Left hindlimb (tissue), 1 donor: ENCODE measurements around the gene PRCP.
A peak's percentile ranks its signal among the peaks of the same experiment; 100 is the strongest.
"Not testable (repeated sequence)": the region's sequence is repeated elsewhere in the genome, so short reads cannot be mapped to it uniquely, and the experiment has no call there.

Experiments used
- DNase-seq: peaks from one replicate; pipeline ENCODE4 v3.0.0-alpha.2; 2018

PRCP gene

DNA sequence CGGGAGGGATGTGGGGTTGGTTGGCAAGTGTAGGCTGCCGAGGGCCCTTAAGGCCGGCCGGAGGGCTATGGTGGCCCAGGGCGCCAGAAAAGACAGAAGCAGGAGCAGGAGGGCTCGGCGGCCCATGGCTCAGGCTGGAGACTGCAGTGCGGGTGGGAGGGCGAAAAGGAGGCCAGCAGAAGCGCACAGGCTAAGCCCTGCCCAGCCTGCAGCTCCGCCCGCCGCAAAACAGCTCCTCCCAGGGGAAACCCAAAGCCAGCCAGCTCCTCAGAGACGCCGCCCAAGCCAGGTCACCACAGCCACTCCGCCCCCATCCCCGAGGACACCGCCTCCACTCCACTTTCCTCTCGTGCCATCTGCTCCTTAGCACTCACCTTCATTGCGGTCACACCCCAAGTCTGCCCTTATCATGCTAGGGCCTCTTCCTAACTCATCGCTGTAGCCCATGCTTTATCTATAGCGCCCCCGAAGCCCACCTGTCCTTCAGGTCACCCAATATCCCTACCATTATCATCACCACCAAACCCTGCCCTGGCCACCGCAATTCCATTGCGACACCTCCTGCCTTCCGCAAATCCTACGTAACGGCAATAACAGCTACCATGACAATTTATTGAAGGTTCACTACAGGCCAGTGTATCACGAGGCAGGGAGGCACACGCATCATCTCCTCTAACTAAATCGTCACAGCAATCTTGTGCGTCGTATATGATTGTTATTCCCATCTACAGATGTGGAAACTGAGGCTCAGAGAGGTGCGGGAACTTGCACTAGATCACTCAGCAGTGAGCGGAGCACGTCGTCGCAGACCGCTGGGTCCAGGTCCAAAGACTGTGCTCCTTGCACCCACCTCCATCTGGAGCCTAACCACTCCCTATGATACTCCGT lies at the start of gene PRCP:
TSS of gene PRCP (minus strand) at position 154 of the 888 bp plus-strand sequence. CDS start at position 126, 28 bp downstream.
- DNase-seq: peak; percentile 92

DNA sequence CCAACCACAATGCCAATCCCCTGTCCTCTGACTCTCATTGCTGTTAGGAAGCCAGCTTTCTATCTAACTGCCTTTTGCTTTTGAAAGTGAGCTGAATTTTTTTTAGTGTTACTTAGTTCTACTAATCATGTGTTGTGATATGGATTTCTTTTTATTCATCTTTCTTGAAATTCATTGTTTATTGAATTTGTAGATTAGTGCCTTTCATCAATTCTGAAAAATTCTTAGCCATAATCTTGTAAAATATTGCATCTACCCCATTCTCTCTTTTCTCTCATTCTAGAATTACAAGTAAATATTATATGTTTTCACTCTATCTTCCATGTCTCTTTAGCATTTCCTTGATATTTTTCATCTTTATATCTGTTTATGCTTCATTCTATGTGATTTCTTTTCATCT lies 49.1 kb upstream of the PRCP start:
- no peak for DNase-seq

DNA sequence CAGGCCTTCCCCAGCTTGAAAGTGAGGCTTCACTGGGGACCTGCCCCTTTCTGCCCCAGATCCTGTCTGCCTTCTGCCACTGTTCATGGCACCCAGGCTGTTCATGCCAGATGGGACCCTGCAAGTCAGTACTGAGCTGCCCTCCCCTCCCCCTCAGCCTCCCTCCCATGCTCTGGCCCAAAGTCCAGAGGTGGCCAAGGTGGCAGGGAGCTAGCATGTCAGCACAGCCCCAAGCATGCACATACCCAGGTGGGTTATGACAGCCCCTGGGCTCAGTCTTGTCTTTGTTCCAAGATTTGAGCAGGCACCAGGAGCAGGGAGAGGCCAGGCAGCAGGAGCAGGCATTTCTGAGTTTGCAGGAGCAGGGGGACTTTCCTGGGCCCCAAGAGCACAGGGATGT lies 45.5 kb upstream of the PRCP start:
- no peak for DNase-seq

DNA sequence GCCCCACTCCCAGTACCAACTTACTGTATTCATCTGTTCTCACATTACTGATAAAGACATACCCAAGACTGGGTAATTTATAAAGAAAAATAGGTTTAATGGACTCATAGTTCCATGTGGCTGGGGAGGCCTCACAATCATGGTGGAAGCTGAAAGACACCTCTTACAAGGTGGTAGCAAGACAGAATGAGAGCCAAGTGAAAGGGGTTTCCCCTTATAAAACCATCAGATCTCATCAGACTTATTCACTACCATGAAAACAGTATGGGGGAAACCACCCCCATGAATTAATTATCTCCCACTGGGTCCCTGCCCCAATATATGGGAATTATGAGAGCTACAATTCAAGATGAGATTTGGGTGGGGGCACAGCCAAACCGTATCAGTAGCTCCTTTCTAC lies 44.8 kb upstream of the PRCP start:
- not testable (repeated sequence) for DNase-seq

DNA sequence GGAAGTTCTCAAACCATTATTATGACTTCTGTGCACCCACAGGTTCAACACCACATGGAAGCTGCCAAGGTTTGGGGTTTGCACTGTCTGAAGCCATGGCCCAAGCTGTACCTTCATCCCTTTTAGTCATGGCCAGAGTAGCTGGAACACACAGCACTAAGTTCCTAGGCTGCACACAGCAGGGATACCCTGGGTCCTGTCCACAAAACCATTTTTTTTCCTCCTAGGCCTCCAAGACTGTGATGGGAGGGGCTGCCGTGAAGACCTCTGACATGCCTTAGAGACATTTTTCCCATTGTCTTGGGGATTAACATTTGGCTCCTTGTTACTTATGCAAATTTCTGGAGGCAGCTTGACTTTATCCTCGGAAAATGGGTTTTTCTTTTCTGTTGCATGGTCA lies 44.0 kb upstream of the PRCP start:
- no peak for DNase-seq

DNA sequence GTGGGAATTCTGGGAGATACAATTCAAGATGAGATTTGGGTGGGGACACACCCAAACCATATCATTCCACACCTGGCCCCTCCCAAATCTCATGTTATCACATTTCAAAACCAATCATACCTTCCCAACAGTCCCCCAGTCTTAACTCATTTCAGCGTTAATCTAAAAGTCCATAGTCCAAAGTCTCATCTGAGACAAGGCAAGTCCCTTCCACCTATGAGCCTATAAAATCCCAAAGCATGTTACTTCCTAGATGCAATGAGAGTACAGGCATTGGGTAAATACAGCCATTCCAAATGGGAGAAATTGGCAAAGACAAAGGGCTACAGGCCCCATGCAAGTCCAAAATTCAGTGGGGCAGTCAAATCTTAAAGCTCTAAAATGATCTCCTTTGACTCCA lies 43.2 kb upstream of the PRCP start:
- DNase-seq: not testable (repeated sequence)

DNA sequence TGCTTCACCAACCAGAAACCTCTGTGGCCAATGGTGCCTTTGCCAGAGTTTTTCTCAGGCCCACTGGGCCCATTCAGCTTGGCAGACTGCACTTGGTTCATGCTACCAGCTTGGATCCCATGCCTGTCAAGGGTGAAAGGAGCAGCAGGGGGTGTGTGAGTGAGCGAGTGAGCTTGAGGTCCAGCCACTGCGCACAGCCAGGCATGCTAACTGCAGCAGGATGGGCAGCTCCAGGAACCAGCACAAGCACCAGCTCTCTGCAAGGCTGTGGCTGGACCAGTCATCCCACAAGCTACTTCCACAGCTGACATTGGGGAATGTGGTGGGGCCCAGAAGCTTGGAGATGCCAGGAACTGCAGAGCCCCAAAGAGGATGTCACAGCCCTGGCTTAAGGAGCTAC lies 42.1 kb upstream of the PRCP start:
- DNase-seq: no peak

DNA sequence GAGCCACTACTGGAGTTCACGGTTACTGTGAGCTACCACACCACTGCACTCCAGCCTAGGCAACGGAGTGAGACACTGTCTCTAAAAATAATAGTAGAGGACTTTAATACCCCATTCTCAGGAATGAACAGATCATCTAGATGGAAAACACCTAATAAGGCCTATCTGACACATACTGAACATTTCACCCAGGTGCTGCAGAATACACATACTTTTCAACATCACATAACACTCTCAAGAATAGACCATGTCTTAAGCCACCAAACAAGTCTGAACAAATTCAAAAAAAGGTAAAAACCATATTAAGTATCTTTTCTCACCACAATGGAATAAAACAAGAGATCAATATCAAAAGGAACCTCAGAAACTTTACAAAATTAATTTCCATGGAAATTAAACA lies 39.2 kb upstream of the PRCP start:
- DNase-seq: no peak

DNA sequence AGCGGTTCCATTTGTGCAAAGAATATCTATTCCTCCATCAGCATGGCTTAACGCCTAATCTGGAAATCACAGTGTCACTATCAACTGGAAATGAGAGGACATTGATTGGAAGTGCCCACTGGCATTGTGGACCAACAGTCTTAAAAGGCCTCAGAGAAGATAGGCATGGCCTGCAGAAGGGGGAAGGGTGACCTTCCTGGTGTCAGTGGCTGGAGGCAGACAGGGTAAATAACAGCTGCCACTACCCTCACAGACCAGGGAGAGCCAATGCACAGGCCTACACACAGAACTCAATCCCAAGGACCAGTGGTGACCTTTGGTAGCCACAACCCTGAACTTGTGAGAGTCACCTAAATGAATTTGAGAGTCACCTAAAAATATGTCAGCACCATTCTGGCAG lies 37.3 kb upstream of the PRCP start:
- DNase-seq: no peak

DNA sequence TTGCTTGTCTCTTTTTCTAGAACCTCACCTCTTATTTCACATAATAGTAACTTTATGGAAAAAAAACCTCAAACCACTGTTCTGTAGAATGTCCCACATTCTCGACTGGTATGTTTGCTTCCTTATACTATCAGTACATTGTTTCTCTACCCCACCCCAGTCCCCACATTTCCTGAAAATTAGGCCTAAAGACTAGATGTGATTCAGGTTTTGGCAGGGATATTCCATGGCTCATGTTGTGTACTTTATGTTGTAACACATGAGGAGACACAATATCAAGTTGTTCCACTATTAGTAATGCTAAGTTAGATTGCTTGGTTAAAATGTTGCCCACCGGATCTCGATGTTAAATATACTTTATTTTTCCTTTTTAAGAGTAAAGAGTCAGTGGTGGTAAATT lies 36.0 kb upstream of the PRCP start:
- DNase-seq: no peak

DNA sequence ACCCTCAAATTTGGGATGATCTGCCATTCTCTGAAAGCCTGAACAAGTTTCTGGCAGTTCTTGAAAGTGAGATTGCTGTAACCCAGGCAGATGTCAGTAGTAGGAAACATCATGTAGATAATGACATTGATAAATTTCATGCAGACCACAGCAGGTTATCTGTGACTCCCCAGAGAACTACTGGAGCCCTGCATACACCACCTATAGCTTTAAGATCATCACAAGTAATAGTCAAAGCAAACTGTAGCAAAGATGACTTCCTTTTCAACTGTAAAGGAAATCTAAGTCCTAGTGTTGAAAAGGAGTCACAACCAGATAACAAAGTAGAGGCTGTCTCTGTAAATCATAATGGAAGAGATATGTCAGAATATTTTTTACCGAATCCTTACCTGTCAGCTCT lies 32.3 kb upstream of the PRCP start:
- DNase-seq: no peak

DNA sequence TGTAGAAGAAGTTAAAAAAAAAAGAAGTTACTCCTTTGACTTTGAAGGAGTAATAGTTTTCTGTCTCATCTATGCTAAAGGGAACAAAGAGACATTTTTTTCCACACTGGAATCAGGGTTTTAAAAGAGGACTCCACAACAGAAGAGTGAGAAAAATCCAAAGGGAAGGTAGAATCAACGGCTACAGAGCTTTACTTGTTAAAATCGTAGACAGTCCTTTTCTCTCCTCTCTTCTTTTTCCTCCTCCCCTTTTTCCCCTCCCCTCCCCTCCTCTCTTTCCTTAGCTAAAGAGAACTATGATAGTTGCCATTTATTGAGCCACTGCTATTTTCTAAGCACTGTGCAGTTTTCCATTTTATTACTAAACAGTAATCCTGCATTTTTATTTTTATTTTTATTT lies 30.5 kb upstream of the PRCP start:
- no peak for DNase-seq

DNA sequence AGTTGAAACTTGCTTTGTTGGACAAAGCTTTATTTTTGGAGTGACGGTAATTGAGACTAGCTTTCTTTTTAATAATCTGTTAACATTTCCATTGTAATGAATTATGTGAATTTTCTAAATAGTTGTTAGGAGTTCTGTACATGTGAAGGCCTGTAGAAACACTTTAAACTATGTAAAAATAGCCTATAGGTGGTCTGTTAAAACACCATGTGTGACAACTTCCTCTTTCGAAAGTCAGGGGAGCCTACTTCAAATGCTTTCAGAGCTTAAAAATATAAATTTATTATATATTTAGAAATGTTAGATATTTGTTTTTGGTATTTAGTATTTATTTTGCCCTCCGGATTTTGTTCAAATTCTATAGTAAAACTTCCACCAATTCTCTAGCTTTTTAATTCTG lies 30.0 kb upstream of the PRCP start:
- DNase-seq: no peak

DNA sequence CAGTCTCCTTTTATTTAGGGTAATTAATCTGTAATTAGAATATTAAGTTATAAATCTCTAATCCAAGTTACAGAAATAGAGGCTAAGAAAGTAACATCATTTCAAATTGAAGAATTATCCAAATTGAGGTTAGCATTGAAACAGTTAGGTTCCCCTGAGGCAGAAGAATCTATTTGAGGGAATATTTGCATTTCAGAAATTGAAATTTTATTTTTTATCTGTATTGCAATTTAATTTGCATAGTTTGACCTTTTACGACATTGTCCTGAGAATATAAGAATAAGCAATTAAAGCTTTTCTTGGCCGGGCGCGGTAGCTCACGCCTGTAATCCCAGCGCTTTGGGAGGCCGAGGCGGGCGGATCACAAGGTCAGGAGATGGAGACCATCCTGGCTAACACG lies 28.9 kb upstream of the PRCP start:
- DNase-seq: no peak

DNA sequence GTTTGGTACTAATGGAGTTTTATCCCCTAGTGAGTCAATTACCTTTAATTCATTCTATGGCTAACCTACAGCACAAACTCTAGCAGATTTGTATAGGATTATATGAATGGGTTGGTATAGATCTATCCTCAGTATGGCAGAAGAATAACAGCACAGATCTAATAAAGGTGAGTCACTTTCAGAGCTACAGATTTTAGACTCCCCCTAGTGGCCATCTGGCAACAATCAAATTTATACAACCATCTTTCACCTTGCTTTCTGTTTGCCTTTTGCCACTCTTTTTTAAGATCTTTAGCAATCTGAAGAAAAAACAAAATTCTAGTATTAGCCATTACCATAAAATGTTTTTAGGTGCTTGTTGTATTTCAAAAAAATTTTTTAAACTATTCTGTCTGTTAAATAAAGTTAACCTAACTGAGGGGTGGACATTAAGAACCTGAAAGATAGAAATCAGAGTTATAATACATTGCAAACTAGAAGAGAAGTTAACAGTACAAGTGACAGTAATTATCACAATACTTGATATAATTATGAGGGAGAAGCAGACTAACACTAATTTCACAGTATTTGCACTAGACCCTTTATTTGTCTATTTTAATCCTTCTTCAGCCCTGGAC lies 27.1 kb upstream of the PRCP start:
- no peak for DNase-seq

DNA sequence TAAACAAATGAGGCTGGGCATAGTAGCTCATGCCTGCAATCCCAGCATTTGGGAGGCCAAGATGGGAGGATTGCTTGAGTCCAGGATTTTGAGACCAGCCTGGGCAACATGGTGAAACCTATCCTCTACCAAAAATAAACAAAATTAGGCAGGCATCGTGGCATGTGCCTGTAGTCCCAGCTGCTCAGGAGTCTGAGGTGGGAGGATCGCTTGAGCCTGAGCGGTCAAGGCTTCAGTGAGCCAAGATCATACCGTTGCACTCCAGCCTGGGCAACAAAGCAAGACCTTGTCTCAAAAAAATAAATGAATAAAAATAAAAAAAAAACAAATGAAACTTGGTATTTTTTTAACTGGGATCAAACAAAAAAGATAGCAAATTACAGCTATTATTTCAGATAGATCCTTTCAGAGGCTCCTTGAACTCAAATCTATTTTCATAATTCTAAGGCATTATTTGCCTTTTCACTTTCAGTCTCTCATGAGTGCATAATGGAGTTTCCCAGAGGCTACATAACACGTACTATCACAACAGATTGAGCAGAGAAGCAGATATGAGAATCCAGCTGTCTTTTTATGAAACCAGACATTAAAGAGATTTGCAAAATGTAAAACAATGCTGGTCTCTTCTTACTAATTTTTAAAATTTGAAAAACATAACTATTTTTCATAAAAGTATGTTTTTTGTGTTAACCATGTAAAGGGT lies 24.4 kb upstream of the PRCP start:
- DNase-seq: no peak

DNA sequence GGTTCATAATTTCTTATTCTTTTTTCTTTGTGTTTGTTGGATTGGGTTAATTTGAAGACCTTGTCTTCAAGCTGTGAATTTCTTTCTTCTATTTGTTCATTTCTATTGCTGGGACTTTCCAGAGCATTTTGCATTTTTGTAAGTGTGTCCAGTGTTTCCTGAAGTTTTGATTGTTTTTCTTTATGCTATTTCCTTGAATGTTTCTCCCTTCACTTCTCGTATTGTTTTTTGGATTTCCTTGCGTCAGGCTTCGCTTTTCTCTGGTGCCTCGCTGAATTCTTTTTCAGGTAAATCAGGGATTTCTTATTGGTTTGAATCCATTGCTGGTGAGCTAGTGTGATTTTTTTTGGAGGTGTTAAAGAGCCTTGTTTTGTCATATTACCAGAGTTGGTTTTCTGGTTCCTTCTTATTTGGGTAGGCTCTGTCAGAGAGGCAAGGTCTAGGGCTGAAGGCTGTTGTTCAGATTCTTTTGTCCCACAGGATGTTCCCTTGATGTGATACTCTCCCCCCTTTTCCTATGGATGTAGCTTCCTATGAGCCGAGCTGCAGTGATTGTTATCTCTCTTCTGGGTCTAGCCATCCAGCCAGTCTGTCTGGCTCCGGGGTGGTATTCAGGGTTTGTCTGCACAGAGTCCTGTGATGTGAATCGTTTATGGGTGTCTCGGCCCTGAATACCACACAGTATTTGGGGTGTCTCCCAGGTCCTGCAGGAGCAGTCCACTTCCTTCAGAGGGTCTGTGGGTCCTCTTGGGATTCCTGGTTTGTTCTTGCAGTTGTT lies 22.4 kb upstream of the PRCP start:
- DNase-seq: not testable (repeated sequence)

DNA sequence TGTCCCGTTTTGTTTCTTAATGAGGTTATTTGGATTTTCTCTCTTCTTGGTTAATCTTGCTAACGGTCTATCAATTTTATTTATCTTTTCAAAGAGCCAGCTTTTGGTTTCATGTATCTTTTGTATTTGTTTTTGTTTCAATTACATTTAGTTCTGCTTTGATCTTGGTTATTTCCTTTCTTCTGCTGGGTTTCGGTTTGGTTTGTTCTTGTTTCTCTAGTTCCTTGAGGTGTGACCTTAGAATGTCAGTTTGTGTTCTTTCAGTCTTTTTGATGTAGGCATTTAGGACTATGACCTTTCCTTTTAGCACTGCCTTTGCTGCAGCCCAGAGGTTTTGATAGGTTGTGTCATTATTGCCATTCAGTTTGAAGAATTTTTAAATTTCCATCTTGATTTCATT lies 20.0 kb upstream of the PRCP start:
- not testable (repeated sequence) for DNase-seq

DNA sequence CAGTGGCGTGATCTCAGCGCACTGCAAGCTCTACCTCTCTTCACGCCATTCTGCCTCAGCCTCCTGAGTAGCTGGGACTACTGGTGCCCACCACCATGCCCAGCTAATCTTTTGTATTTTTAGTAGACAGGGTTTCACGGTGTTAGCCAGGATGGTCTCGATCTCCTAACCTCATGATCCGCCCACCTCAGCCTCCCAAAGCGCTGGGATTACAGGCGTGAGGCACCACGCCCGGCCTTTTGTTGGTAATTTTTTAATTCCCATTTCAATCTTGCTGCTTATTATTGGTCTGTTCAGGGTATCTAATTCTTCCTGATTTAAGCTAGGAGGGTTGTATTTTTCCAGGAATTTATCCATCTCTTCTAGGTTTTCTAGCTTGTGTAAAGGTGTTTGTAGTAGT lies 19.6 kb upstream of the PRCP start:
- DNase-seq: not testable (repeated sequence)

DNA sequence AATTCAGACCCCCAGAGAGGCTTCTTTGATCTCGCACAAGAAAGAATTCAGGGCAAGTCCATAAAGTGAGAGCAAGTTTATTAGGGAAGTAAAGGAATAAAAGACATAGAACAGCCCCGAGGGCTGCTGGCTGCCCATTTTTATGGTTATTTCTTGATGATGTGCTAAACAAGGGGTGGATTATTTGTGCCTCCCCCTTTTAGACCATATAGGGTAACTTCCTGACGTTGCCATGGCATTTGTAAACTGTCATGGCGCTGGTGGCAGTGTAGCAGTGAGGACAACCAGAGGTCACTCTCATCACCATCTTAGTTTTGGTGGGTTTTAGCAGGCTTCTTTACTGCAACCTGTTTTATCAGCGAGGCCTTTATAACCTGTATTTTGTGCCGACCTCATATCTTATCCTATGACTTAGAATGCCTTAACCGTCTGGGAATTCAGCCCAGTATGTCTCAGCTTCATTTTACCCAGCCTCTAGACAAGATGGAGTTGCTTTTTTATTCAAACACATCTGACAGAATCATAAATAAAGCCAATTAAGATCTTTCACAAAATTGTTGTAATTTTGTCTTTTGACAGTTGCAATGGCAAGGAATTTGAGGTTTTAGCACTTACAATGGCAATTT lies 8.9 kb upstream of the PRCP start:
- no peak for DNase-seq

DNA sequence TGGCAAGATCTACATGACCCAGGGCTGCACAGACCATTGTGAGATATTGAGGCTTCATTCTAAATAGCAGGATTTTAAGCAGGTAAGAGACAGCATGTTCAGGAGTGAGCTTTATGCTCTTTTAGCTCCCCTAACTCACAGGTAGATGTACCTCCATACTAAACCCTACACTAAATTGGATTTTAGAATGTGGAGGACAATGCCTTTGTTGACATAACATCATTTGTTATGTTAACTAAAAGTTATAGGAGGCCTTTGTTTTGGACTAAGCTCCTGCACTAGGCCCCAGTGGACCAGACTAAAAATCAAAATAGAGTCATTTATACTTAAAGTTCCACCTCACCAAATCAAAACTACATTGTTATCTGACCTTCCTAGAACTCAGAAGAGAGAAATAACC lies 8.1 kb upstream of the PRCP start:
- no peak for DNase-seq

DNA sequence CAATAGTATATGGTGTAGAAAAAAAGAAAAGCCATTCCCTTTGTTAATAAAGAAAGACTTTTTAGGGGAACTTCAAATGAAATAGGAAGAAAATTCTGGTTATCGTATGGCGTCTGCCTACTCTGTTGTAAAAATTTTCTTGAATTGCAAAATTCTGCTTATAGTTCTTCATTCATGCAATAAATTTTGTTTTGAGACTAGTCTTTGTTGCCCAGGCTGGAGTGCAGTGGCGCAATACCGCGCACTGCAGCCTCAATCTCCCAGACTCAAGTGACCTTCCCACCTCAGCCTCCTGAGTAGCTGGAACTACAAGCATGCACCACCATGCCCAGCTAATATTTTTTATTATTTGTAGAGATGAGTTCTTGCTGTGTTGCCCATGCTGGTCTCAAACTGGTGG lies 7.1 kb upstream of the PRCP start:
- DNase-seq: no peak

DNA sequence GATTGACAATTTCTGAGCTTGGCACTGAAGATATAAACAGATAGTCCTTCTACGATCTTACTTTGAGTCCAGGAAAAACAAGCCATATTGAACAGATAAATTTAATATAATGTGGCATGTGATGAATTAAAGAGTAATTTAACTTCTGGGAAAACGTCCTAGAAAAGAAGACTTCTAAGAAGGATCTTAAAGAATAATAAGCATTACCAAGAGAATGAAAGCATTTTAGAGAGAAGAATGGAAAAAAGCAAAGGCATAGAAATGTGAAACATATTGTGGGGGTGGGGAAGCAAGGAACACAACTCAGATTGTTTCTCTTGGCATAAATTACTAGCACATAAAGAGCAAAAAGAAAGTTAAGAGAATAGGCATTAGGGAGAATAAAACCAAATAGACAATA lies 6.7 kb upstream of the PRCP start:
- no peak for DNase-seq
